ENCODE results near the gene HOXA7. TPM values are rescaled to one million over a fixed set of nuclear protein-coding genes. Genes with fewer than 3 reads are reported as not detected.

Gene HOXA7
- total and polyA plus RNA-seq, 2 experiments from 2014 or later = 0.83 TPM; not detected in 1

- peaks cover 31% of the 10 kb centered on the region for H3K4me1 ChIP-seq (ENCODE audit: insufficient read depth)
- no peaks in the 10 kb centered on the region for H3K9me2 ChIP-seq (replicated peaks; ENCODE audit: insufficient read depth)
- H3K9me3 ChIP-seq (ENCODE audit: low read depth) = no peaks in the 10 kb centered on the region
- no peaks in the 10 kb centered on the region for H4K20me1 ChIP-seq (ENCODE audit: insufficient read depth, poor library complexity, severe bottlenecking)
- peak overlapping the region; percentile 96 for H3K4me2 ChIP-seq
- DNase-seq (ENCODE audit: low spot score) = no peak
- TF ChIP-seq EZH2 (IDR thresholded peaks at IDR 0.05; ENCODE audit: borderline replicate concordance) = no peak
- no peak for TF ChIP-seq EZH2phosphoT487 (IDR thresholded peaks at IDR 0.05; ENCODE audit: low read depth, severe bottlenecking, unreplicated experiment)
- no peak for TF ChIP-seq CTCF (IDR thresholded peaks at IDR 0.05; ENCODE audit: poor library complexity)
- H3K4me3 ChIP-seq = peak overlapping the region; percentile 40
- 33% methylated on average over 6 of the region's 6 CpGs for WGBS (ENCODE audit: low lambda C conversion rate, missing lambda C conversion rate)
- peaks cover 92% of the 10 kb centered on the region for H3K27me3 ChIP-seq
- H3K36me3 ChIP-seq (replicated peaks; ENCODE audit: insufficient read depth, low read depth) = no peaks in the 10 kb centered on the region
- peaks cover 89% of the 10 kb centered on the region for H3K79me2 ChIP-seq
- H2AFZ ChIP-seq = no peak overlapping the region
- H3K27ac ChIP-seq = peak overlapping the region; percentile 96
Measured at GRCh38 chr7:27178366-27178765, 21.9 kb upstream of the HOXA7 start.

- H3K27me3 ChIP-seq = peaks cover 92% of the 10 kb centered on the region
- peak overlapping the region; percentile 96 for H3K4me2 ChIP-seq
- peak overlapping the region; percentile 40 for H3K4me3 ChIP-seq
- H3K9me2 ChIP-seq (replicated peaks; ENCODE audit: insufficient read depth) = no peaks in the 10 kb centered on the region
- peaks cover 89% of the 10 kb centered on the region for H3K79me2 ChIP-seq
- 28% methylated on average over 5 of the region's 5 CpGs for WGBS (ENCODE audit: low lambda C conversion rate, missing lambda C conversion rate)
- H4K20me1 ChIP-seq (ENCODE audit: insufficient read depth, poor library complexity, severe bottlenecking) = no peaks in the 10 kb centered on the region
- peak overlapping the region; percentile 96 for H3K27ac ChIP-seq
- no peak for DNase-seq (ENCODE audit: low spot score)
- no peak overlapping the region for H2AFZ ChIP-seq
- H3K9me3 ChIP-seq (ENCODE audit: low read depth) = no peaks in the 10 kb centered on the region
- no peaks in the 10 kb centered on the region for H3K36me3 ChIP-seq (replicated peaks; ENCODE audit: insufficient read depth, low read depth)
- H3K4me1 ChIP-seq (ENCODE audit: insufficient read depth) = peaks cover 26% of the 10 kb centered on the region
- TF ChIP-seq EZH2 (IDR thresholded peaks at IDR 0.05; ENCODE audit: borderline replicate concordance) = peak; percentile 8
- no peak for TF ChIP-seq EZH2phosphoT487 (IDR thresholded peaks at IDR 0.05; ENCODE audit: low read depth, severe bottlenecking, unreplicated experiment)
- no peak for TF ChIP-seq CTCF (IDR thresholded peaks at IDR 0.05; ENCODE audit: poor library complexity)
Measured at GRCh38 chr7:27177795-27178320, 21.4 kb upstream of the HOXA7 start.

- DNase-seq (ENCODE audit: low spot score) = no peak
- Histone ChIP-seq H3K4me3 (peak overlapping the region; percentile 40), H3K4me2 (peak overlapping the region; percentile 96), H3K36me3 (replicated peaks; ENCODE audit: insufficient read depth, low read depth) (no peaks in the 10 kb centered on the region), H3K9me3 (ENCODE audit: low read depth) (no peaks in the 10 kb centered on the region), H3K27me3 (peaks cover 92% of the 10 kb centered on the region), H3K79me2 (peaks cover 89% of the 10 kb centered on the region), H3K4me1 (ENCODE audit: insufficient read depth) (peaks cover 25% of the 10 kb centered on the region), H3K9me2 (replicated peaks; ENCODE audit: insufficient read depth) (no peaks in the 10 kb centered on the region), H3K27ac (peak overlapping the region; percentile 96), H4K20me1 (ENCODE audit: insufficient read depth, poor library complexity, severe bottlenecking) (no peaks in the 10 kb centered on the region), H2AFZ (no peak overlapping the region)
- WGBS (ENCODE audit: low lambda C conversion rate, missing lambda C conversion rate) = 31% methylated on average over 22 of the region's 22 CpGs
- TF ChIP-seq EZH2phosphoT487 (IDR thresholded peaks at IDR 0.05; ENCODE audit: low read depth, severe bottlenecking, unreplicated experiment) (no peak), EZH2 (IDR thresholded peaks at IDR 0.05; ENCODE audit: borderline replicate concordance) (no peak), CTCF (IDR thresholded peaks at IDR 0.05; ENCODE audit: poor library complexity) (no peak)
Measured at GRCh38 chr7:27176962-27177794, 20.7 kb upstream of the HOXA7 start.
